ENCODE measurements around the gene MYRIP.

MYRIP gene

GRCh38 chr3:40181182-40181581, 371.8 kb downstream of the MYRIP start:
- peaks cover 2% of the 10 kb centered on the region; the same call in 1 of the 2 replicates for H3K27me3 ChIP-seq (ENCODE audit: control insufficient read depth, low read length)

GRCh38 chr3:40185029-40185695, 375.8 kb downstream of the MYRIP start:
- Histone ChIP-seq H3K36me3 (ENCODE audit: control insufficient read depth, low read length) (no peaks in the 10 kb centered on the region), H3K9me3 (ENCODE audit: control insufficient read depth, insufficient read depth, low read length) (no peaks in the 10 kb centered on the region), H3K79me2 (ENCODE audit: control insufficient read depth, low read length) (no peaks in the 10 kb centered on the region), H3K4me2 (ENCODE audit: low read length) (no peak overlapping the region), H3K4me1 (ENCODE audit: control insufficient read depth, low read length) (no peaks in the 10 kb centered on the region), H3F3A (ENCODE audit: control insufficient read depth, insufficient read depth) (no peaks in the 10 kb centered on the region), H3K27me3 (ENCODE audit: control insufficient read depth, low read length) (peaks cover 2% of the 10 kb centered on the region; the same call in 1 of the 2 replicates), H3K9me2 (replicated peaks; ENCODE audit: control insufficient read depth, low read length) (no peaks in the 10 kb centered on the region), H3K27ac (ENCODE audit: low read depth, low read length) (no peak overlapping the region), H4K20me1 (ENCODE audit: control insufficient read depth, insufficient read depth, low read depth, low read length) (no peaks in the 10 kb centered on the region), H3K4me3 (ENCODE audit: low read length) (no peak overlapping the region)
- TF ChIP-seq CTCF (IDR thresholded peaks at IDR 0.05; ENCODE audit: low read depth, low read length, poor library complexity, severe bottlenecking) (no peak), EZH2phosphoT487 (IDR thresholded peaks at IDR 0.05; ENCODE audit: borderline replicate concordance, low read length) (no peak)

More at GRCh38 chr3:40181182-40181581, 371.8 kb downstream of the MYRIP start:
- Histone ChIP-seq H3K9me3 (ENCODE audit: control insufficient read depth, insufficient read depth, low read length) (no peaks in the 10 kb centered on the region), H3K27ac (ENCODE audit: low read depth, low read length) (no peak overlapping the region), H4K20me1 (ENCODE audit: control insufficient read depth, insufficient read depth, low read depth, low read length) (no peaks in the 10 kb centered on the region), H3K79me2 (ENCODE audit: control insufficient read depth, low read length) (no peaks in the 10 kb centered on the region), H3K4me1 (ENCODE audit: control insufficient read depth, low read length) (no peaks in the 10 kb centered on the region), H3K4me3 (ENCODE audit: low read length) (no peak overlapping the region), H3K4me2 (ENCODE audit: low read length) (no peak overlapping the region), H3F3A (ENCODE audit: control insufficient read depth, insufficient read depth) (no peaks in the 10 kb centered on the region), H3K9me2 (replicated peaks; ENCODE audit: control insufficient read depth, low read length) (no peaks in the 10 kb centered on the region), H3K36me3 (ENCODE audit: control insufficient read depth, low read length) (no peaks in the 10 kb centered on the region)
- no peak for TF ChIP-seq EZH2phosphoT487 (IDR thresholded peaks at IDR 0.05; ENCODE audit: borderline replicate concordance, low read length)
- TF ChIP-seq CTCF (IDR thresholded peaks at IDR 0.05; ENCODE audit: low read depth, low read length, poor library complexity, severe bottlenecking), result no peak

- Histone ChIP-seq H3K4me1 (ENCODE audit: control insufficient read depth, low read length) (no peaks in the 10 kb centered on the region), H3K36me3 (ENCODE audit: control insufficient read depth, low read length) (no peaks in the 10 kb centered on the region), H3K9me2 (replicated peaks; ENCODE audit: control insufficient read depth, low read length) (no peaks in the 10 kb centered on the region), H3K27ac (ENCODE audit: low read depth, low read length) (no peak overlapping the region), H3K4me3 (ENCODE audit: low read length) (no peak overlapping the region), H3K79me2 (ENCODE audit: control insufficient read depth, low read length) (no peaks in the 10 kb centered on the region), H3K4me2 (ENCODE audit: low read length) (no peak overlapping the region), H3F3A (ENCODE audit: control insufficient read depth, insufficient read depth) (no peaks in the 10 kb centered on the region), H3K27me3 (ENCODE audit: control insufficient read depth, low read length) (peaks cover 2% of the 10 kb centered on the region; the same call in 1 of the 2 replicates), H3K9me3 (ENCODE audit: control insufficient read depth, insufficient read depth, low read length) (no peaks in the 10 kb centered on the region), H4K20me1 (ENCODE audit: control insufficient read depth, insufficient read depth, low read depth, low read length) (no peaks in the 10 kb centered on the region)
- TF ChIP-seq CTCF (IDR thresholded peaks at IDR 0.05; ENCODE audit: low read depth, low read length, poor library complexity, severe bottlenecking) (no peak), EZH2phosphoT487 (IDR thresholded peaks at IDR 0.05; ENCODE audit: borderline replicate concordance, low read length) (no peak)
Measured at GRCh38 chr3:40186508-40186907, 377.1 kb downstream of the MYRIP start.

Measured in DOHH2 (cell line).